ENCODE measurements around the gene PLET1. TPM values are rescaled to one million over a fixed set of nuclear protein-coding genes. Genes with fewer than 3 reads are reported as not detected.
A peak's percentile ranks its signal among the peaks of the same experiment; 100 is the strongest.

PLET1 gene
- total and polyA plus RNA-seq, 2 of the 8 experiments (the other 6 are each of a cell fraction or from before 2014, with no cell fraction given) = not detected

DNA sequence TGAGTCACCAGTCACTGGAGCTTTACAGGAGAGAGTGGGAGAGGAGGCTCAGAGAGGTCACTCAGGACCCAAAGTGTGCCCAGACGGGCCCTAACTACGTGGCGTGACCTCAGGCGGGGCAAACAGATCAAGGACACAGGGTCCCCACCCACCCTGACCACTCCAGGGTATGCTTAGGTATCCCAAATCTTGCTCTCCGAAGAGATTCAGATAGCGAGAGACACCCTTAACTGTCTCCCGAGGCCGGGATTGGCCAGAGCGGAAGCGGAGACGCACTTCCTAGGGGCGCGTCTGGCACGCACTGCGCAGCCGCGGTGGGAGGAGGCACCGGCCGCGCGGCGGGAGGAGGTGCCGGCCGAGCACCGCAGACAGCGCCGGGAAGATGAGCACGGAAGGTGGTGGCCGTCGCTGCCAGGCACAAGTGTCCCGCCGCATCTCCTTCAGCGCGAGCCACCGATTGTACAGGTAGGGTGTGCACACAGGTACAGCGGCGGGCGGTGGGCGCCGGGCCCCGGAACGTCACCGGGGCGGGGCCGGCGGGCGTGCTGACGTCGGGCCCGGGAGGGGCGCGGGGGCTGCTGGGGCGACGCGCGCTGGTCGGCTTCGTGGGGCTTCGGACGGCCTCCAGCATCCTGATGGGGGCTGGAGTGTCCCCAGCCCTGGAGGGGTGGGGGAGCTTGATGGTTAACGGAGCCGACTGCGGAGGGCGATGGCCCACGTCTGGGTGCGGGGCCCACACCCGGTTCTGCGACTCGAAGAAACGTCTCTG lies 34.4 kb downstream of the PLET1 start, which contains the start of gene PTS (continued):
- TF ChIP-seq RBBP5 (IDR thresholded peaks at IDR 0.05; ENCODE audit: borderline replicate concordance, low read depth, low read length) = peak; percentile 90; the same call in 1 of the 2 replicates
- TF ChIP-seq KDM4A (IDR thresholded peaks at IDR 0.05; ENCODE audit: low read depth, low read length, severe bottlenecking) = peak; percentile 95
- no peak for TF ChIP-seq TCF12 (IDR thresholded peaks at IDR 0.05; ENCODE audit: low read depth, low read length)
- no peak for TF ChIP-seq GABPA (IDR thresholded peaks at IDR 0.05; ENCODE audit: borderline replicate concordance, insufficient read depth, low read length)
- TF ChIP-seq TBP (IDR thresholded peaks at IDR 0.05; ENCODE audit: low read depth, low read length) = peak; percentile 39; the same call in 1 of the 2 replicates
- TF ChIP-seq RXRA (IDR thresholded peaks at IDR 0.05; ENCODE audit: insufficient read depth, low read depth, low read length) = no peak
- TF ChIP-seq, protein P1, sequence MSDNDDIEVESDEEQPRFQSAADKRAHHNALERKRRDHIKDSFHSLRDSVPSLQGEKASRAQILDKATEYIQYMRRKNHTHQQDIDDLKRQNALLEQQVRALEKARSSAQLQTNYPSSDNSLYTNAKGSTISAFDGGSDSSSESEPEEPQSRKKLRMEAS (IDR thresholded peaks at IDR 0.05) = peak; percentile 61
- TF ChIP-seq YY1 (IDR thresholded peaks at IDR 0.05; ENCODE audit: low read depth, low read length) = 0 out of 2 replicates have a peak, but pooled peaks have one; percentile 23
- peak; percentile 87 for TF ChIP-seq POLR2AphosphoS5 (IDR thresholded peaks at IDR 0.05; ENCODE audit: low read depth, low read length)
- TF ChIP-seq, protein P2, sequence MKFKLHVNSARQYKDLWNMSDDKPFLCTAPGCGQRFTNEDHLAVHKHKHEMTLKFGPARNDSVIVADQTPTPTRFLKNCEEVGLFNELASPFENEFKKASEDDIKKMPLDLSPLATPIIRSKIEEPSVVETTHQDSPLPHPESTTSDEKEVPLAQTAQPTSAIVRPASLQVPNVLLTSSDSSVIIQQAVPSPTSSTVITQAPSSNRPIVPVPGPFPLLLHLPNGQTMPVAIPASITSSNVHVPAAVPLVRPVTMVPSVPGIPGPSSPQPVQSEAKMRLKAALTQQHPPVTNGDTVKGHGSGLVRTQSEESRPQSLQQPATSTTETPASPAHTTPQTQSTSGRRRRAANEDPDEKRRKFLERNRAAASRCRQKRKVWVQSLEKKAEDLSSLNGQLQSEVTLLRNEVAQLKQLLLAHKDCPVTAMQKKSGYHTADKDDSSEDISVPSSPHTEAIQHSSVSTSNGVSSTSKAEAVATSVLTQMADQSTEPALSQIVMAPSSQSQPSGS (IDR thresholded peaks at IDR 0.05; ENCODE audit: low read length) = no peak
- peak; percentile 70 for TF ChIP-seq TAF1 (IDR thresholded peaks at IDR 0.05; ENCODE audit: low read depth, low read length)
- TF ChIP-seq ASH2L (IDR thresholded peaks at IDR 0.05; ENCODE audit: low read length) = peak; percentile 83
- TF ChIP-seq NRF1 (IDR thresholded peaks at IDR 0.05; ENCODE audit: low read depth, low read length) = peak; percentile 59
